ENCODE data around the gene CFHR4. TPM values are rescaled to one million over a fixed set of nuclear protein-coding genes. Genes with fewer than 3 reads are reported as not detected.
"Not testable (repeated sequence)": the region's sequence is repeated elsewhere in the genome, so short reads cannot be mapped to it uniquely, and the experiment has no call there.

The CFHR4 gene
- total RNA-seq, 3 donors from 2014 or later (not counting 1 experiment from before 2014, with no cell fraction given): not detected

- no peak for DNase-seq
- no peak for TF ChIP-seq CTCF (IDR thresholded peaks at IDR 0.05)
- no peak overlapping the region for H3K4me3 Mint-ChIP-seq
Observed at GRCh38 chr1:196902344-196902743, 14.5 kb downstream of the CFHR4 start.

GRCh38 chr1:196910215-196910614 is 22.4 kb downstream of the CFHR4 start:
- intact Hi-C loops (cut with micrococcal nuclease): no loop called here
- Mint-ChIP-seq H3K4me1 (no peaks in the 10 kb centered on the region), H3K27me3 (ENCODE audit: low read depth in 2 of 2) (no peaks in the 10 kb centered on the region), H3K9me3 (peaks cover 0 to 4% of the 10 kb centered on the region in 2 donors), H3K27ac (no peak overlapping the region), H3K4me3 (no peak overlapping the region), H3K36me3 (no peaks in the 10 kb centered on the region)
- 94% methylated on average over 2 of the region's 2 CpGs for WGBS (ENCODE audit: insufficient coverage)
- no peaks in the 10 kb centered on the region for H3K27me3 ChIP-seq (ENCODE audit: control insufficient read depth, insufficient read depth, low read length)
- ATAC-seq: no peak
- no peaks in the 10 kb centered on the region for H3K4me1 ChIP-seq (ENCODE audit: control insufficient read depth, insufficient read depth, low read length)
- H3K36me3 ChIP-seq (ENCODE audit: control insufficient read depth, insufficient read depth, low read length): no peaks in the 10 kb centered on the region
- H3K27ac ChIP-seq (ENCODE audit: low read length): no peak overlapping the region
- DNase-seq: no peak
- H3K4me3 ChIP-seq (ENCODE audit: low read length): no peak overlapping the region
- no peaks in the 10 kb centered on the region for H3K9me3 ChIP-seq (ENCODE audit: control insufficient read depth, insufficient read depth, low read length)
- TF ChIP-seq CTCF (IDR thresholded peaks at IDR 0.05): no peak

More at GRCh38 chr1:196902344-196902743, 14.5 kb downstream of the CFHR4 start:
- ATAC-seq: no peak
- Mint-ChIP-seq H3K9me3 (peaks cover 2 to 4% of the 10 kb centered on the region in 2 donors), H3K27ac (no peak overlapping the region), H3K4me1 (no peaks in the 10 kb centered on the region), H3K36me3 (no peaks in the 10 kb centered on the region), H3K27me3 (ENCODE audit: low read depth in 2 of 2) (peaks cover 0 to 6% of the 10 kb centered on the region in 2 donors)
- no peaks in the 10 kb centered on the region for H3K36me3 ChIP-seq (ENCODE audit: control insufficient read depth, insufficient read depth, low read length)
- no peak overlapping the region for H3K4me3 ChIP-seq (ENCODE audit: low read length)
- H3K9me3 ChIP-seq (ENCODE audit: control insufficient read depth, insufficient read depth, low read length): no peaks in the 10 kb centered on the region
- intact Hi-C loops (cut with micrococcal nuclease): no loop called here
- H3K4me1 ChIP-seq (ENCODE audit: control insufficient read depth, insufficient read depth, low read length): no peaks in the 10 kb centered on the region
- no CpG with 5 or more reads among the region's 2 CpGs for WGBS (ENCODE audit: insufficient coverage)
- H3K27ac ChIP-seq (ENCODE audit: low read length): no peak overlapping the region
- H3K27me3 ChIP-seq (ENCODE audit: control insufficient read depth, insufficient read depth, low read length): peaks cover 2% of the 10 kb centered on the region

- ATAC-seq; H3K36me3 Mint-ChIP-seq; H3K27ac ChIP-seq (ENCODE audit: low read length); H3K9me3 Mint-ChIP-seq; H3K4me3 Mint-ChIP-seq; H3K4me1 ChIP-seq (ENCODE audit: control insufficient read depth, insufficient read depth, low read length); H3K27ac Mint-ChIP-seq; DNase-seq; H3K36me3 ChIP-seq (ENCODE audit: control insufficient read depth, insufficient read depth, low read length); H3K4me3 ChIP-seq (ENCODE audit: low read length); H3K9me3 ChIP-seq (ENCODE audit: control insufficient read depth, insufficient read depth, low read length); intact Hi-C loops (cut with micrococcal nuclease); H3K27me3 Mint-ChIP-seq (ENCODE audit: low read depth in 2 of 2); H3K27me3 ChIP-seq (ENCODE audit: control insufficient read depth, insufficient read depth, low read length); H3K4me1 Mint-ChIP-seq: not testable (repeated sequence)
- 69% methylated on average over 5 of the region's 5 CpGs for WGBS (ENCODE audit: insufficient coverage)
Observed at GRCh38 chr1:196912283-196912682, 24.4 kb downstream of the CFHR4 start.

- DNase-seq; intact Hi-C loops (cut with micrococcal nuclease); H3K4me3 Mint-ChIP-seq; H3K27me3 Mint-ChIP-seq (ENCODE audit: low read depth in 2 of 2); H3K4me3 ChIP-seq (ENCODE audit: low read length); H3K36me3 Mint-ChIP-seq; H3K27ac Mint-ChIP-seq; H3K27me3 ChIP-seq (ENCODE audit: control insufficient read depth, insufficient read depth, low read length); H3K9me3 Mint-ChIP-seq; H3K9me3 ChIP-seq (ENCODE audit: control insufficient read depth, insufficient read depth, low read length); ATAC-seq; H3K36me3 ChIP-seq (ENCODE audit: control insufficient read depth, insufficient read depth, low read length); H3K4me1 ChIP-seq (ENCODE audit: control insufficient read depth, insufficient read depth, low read length); H3K27ac ChIP-seq (ENCODE audit: low read length); H3K4me1 Mint-ChIP-seq: not testable (repeated sequence)
- WGBS (ENCODE audit: insufficient coverage): 100% methylated on average over 1 of the region's 1 CpG
Observed at GRCh38 chr1:196926839-196927238, 39.0 kb downstream of the CFHR4 start.

GRCh38 chr1:196932853-196933252 is 45.0 kb downstream of the CFHR4 start:
- H3K4me3 Mint-ChIP-seq; H3K27me3 ChIP-seq (ENCODE audit: control insufficient read depth, insufficient read depth, low read length); H3K27ac Mint-ChIP-seq; H3K27ac ChIP-seq (ENCODE audit: low read length); H3K4me1 ChIP-seq (ENCODE audit: control insufficient read depth, insufficient read depth, low read length); H3K9me3 ChIP-seq (ENCODE audit: control insufficient read depth, insufficient read depth, low read length); H3K36me3 ChIP-seq (ENCODE audit: control insufficient read depth, insufficient read depth, low read length); H3K4me3 ChIP-seq (ENCODE audit: low read length); H3K27me3 Mint-ChIP-seq (ENCODE audit: low read depth in 2 of 2); H3K4me1 Mint-ChIP-seq; H3K36me3 Mint-ChIP-seq; H3K9me3 Mint-ChIP-seq; intact Hi-C loops (cut with micrococcal nuclease); ATAC-seq; DNase-seq: not testable (repeated sequence)
- WGBS (ENCODE audit: insufficient coverage): no CpG with 5 or more reads among the region's 2 CpGs

All from natural killer cell (primary cell).